ENCODE data around the gene AMDHD2.
"Not testable (repeated sequence)": the region's sequence is repeated elsewhere in the genome, so short reads cannot be mapped to it uniquely, and the experiment has no call there.

Gene AMDHD2, protein sequence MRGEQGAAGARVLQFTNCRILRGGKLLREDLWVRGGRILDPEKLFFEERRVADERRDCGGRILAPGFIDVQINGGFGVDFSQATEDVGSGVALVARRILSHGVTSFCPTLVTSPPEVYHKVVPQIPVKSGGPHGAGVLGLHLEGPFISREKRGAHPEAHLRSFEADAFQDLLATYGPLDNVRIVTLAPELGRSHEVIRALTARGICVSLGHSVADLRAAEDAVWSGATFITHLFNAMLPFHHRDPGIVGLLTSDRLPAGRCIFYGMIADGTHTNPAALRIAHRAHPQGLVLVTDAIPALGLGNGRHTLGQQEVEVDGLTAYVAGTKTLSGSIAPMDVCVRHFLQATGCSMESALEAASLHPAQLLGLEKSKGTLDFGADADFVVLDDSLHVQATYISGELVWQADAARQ

DNA sequence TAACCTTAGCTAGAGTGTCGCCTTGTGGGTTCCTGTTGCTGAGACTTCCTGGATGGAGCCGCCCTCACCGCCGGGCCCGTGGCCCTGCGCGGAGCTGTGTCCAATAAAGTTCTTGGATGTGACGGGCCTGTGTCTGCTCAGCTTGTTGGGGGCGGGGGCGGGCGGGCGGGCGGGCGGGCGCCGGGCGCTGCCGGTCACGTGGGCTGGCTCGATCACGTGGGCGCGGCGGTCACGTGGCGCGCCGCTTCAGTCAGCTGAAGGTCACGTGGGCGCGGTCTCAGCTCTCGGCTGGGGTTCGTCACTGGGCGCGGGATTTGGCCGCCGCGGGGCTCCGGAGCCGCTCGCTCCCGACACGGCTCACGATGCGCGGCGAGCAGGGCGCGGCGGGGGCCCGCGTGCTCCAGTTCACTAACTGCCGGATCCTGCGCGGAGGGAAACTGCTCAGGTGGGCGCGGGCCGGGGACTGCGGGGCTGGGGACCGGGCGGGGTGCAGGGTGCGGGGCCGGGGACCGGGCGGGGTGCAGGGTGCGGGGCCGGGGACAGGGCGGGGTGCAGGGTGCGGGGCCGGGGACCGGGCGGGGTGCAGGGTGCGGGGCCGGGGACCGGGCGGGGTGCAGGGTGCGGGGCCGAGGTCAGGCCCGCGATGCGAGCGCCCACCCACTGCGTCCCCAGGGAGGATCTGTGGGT is at the start of gene AMDHD2:
Gene AMDHD2 (plus strand): TSS at position 275 of the 687 bp plus-strand sequence. CDS start 88 bp downstream, at position 363.
- peak; percentile 96 for DNase-seq (ENCODE audit: low spot score)

DNA sequence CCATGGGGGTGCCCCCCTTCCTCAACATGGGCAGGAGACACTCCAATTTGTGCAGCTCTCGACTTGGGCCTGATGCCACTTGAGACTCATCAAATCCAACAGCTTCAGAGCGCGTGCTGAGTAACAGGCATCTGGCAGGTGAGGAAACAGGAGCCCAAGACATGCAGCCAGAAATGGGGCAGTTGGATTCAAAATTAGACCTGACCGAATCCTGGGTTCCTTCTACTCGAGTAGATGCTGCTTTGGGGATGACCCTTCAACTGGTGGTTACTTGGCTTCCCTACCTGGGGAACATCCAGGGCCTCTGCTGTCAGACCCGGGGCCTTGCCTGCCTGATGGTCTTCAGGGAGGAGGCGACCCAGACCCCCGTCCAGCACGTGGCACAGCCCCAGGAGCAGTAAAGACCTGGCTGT is 49.6 kb upstream of the AMDHD2 start:
- no peak for DNase-seq (ENCODE audit: low spot score)

DNA sequence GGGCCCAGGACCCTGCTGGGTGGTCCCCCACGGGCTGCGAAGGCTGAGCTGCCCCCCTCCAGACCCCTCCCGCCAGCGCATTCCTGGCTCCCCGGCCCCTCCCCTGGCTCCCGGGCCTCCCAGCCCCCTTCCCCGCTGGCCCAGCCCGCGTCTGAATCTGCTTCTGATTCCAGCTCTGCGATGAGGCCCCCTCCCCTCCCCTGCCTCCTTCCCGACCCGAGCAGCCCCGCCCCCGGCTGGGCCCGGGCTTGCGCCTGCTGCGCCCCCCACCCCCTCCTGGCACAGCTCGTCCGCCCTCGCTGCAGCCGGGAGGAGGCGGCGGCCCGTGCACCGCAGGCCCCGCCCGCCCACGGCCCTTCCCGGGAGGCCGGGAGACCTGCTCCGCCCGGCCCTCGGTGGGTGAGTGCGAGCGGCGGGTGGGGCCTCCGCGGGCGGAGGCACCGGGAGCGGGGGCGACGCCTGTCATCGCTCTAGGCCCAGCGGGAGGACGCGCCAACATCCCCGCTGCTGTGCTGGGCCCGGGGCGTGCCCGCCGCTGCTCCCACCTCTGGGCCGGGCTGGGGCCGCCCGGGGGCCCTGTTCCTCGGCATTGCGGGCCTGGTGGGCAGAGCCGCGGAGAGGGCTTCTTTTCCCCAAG is 49.0 kb upstream of the AMDHD2 start, which contains the start of gene NTN3:
Gene NTN3 (plus strand): TSS at position 282 of the 637 bp plus-strand sequence. CDS start 405 bp downstream, outside the sequence.
- peak; percentile 68 for DNase-seq (ENCODE audit: low spot score)

DNA sequence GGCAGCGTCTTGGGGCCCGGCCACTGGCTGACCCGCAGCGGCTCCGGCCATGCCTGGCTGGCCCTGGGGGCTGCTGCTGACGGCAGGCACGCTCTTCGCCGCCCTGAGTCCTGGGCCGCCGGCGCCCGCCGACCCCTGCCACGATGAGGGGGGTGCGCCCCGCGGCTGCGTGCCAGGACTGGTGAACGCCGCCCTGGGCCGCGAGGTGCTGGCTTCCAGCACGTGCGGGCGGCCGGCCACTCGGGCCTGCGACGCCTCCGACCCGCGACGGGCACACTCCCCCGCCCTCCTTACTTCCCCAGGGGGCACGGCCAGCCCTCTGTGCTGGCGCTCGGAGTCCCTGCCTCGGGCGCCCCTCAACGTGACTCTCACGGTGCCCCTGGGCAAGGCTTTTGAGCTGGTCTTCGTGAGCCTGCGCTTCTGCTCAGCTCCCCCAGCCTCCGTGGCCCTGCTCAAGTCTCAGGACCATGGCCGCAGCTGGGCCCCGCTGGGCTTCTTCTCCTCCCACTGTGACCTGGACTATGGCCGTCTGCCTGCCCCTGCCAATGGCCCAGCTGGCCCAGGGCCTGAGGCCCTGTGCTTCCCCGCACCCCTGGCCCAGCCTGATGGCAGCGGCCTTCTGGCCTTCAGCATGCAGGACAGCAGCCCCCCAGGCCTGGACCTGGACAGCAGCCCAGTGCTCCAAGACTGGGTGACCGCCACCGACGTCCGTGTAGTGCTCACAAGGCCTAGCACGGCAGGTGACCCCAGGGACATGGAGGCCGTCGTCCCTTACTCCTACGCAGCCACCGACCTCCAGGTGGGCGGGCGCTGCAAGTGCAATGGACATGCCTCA is 48.3 kb upstream of the AMDHD2 start:
- no peak for DNase-seq (ENCODE audit: low spot score)

DNA sequence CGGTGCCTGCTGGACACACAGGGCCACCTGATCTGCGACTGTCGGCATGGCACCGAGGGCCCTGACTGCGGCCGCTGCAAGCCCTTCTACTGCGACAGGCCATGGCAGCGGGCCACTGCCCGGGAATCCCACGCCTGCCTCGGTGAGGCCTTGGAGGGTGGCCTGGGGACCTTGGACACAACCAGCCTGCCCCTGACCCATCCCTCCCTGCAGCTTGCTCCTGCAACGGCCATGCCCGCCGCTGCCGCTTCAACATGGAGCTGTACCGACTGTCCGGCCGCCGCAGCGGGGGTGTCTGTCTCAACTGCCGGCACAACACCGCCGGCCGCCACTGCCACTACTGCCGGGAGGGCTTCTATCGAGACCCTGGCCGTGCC is 47.7 kb upstream of the AMDHD2 start:
- no peak for DNase-seq (ENCODE audit: low spot score)

DNA sequence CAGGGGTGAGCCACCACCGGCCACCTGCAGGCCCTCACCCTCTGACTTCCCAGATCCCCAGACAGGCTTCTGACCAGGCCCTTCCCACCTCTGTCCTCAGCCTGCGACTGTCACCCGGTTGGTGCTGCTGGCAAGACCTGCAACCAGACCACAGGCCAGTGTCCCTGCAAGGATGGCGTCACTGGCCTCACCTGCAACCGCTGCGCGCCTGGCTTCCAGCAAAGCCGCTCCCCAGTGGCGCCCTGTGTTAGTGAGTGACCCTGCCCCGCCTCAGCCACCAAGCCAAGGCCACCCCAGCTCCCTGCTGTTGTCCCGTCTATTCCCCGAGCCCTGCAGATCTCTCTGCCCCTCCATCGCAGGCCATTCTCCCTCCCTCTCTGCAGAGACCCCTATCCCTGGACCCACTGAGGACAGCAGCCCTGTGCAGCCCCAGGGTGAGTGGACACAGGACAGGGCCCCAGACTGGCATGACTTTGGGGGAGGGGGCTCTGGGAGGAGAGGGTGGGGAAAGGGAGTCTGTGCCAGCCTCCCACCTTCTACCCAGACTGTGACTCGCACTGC is 47.2 kb upstream of the AMDHD2 start:
- DNase-seq (ENCODE audit: low spot score), result no peak

DNA sequence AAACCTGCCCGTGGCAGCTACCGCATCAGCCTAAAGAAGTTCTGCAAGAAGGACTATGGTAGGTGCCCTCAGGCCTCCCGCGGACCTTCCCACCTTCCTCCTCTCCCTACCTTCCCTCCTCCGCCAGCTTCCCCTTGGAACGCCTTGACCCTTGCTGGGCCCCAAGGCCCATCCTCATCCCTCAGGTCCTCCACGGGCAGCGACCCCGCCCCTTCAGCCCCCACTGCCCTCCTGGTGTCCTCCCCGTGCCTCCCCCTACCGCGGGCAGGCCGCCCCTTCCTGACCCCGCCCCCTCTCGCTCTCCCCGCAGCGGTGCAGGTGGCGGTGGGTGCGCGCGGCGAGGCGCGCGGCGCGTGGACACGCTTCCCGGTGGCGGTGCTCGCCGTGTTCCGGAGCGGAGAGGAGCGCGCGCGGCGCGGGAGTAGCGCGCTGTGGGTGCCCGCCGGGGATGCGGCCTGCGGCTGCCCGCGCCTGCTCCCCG is 46.7 kb upstream of the AMDHD2 start:
- DNase-seq (ENCODE audit: low spot score), result no peak

DNA sequence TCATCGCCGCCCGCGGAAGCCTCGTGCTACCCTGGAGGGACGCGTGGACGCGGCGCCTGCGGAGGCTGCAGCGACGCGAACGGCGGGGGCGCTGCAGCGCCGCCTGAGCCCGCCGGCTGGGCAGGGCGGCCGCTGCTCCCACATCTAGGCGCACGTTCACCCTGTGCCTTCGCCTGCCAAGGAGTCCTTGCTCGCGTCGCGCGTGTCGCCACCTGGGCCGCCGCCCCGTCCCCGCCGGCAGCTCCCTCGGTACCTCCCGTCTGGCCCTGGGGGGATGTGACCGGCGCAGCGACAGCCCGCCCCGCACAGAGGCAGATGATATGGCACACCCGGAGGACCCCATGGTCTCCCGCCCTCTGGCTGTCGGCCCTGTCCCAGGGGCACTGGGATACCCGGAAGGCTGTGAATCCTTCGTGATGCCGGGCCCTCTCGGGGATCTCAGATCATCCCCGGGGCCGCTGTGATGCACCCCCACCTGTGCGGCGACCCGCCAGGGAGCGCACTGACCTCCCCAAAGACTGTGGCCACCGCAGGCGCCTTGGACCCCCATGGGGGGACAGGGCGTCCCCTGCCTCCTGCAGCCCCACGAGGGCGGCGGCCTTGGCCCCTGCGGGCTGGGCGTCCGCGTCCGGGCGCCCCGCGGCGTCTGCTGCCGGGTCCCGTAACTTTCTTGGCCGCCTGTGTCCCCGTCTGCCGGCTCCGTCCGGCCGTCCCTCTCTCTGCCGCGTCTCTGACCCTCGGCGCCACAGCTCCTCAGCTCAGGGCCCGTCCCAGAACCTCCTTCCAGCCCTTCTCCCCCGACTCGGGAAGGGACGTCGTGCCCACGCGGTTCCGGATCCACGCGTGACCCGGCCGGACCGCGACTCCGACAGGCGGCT is 45.9 kb upstream of the AMDHD2 start:
- DNase-seq (ENCODE audit: low spot score), result peak; percentile 83

DNA sequence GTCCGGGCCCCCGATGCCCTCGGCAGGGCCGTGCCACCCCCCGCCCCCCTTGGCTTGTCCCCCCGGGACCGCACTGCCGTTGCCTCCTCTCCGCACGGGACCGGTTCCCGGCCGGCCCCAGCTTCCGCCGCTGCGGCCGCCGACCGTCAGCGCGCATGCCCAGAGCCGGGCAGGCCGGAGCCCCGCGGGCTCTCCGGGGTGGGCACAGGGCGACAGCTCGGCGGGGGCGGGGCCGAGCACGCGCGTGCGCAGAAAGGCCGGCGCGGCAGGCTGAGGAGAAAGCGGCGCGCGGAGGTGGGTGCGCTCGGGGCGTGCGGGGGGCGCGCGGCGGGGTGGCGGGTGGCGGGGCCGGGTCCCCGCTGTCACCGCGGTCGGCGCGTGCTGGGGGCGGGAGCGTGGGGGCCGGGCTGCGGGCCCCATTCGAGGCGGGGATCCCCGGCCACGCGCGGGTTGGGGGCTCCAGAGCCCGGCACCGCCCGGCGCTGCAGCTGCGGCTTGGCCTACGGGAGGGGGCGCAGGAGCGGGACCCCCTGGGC is 45.2 kb upstream of the AMDHD2 start, which contains the start of gene TBC1D24:
Gene TBC1D24 (plus strand): TSS at position 251 of the 536 bp plus-strand sequence. CDS start 21,022 bp downstream, outside the sequence.
- peak; percentile 100 for DNase-seq (ENCODE audit: low spot score)

DNA sequence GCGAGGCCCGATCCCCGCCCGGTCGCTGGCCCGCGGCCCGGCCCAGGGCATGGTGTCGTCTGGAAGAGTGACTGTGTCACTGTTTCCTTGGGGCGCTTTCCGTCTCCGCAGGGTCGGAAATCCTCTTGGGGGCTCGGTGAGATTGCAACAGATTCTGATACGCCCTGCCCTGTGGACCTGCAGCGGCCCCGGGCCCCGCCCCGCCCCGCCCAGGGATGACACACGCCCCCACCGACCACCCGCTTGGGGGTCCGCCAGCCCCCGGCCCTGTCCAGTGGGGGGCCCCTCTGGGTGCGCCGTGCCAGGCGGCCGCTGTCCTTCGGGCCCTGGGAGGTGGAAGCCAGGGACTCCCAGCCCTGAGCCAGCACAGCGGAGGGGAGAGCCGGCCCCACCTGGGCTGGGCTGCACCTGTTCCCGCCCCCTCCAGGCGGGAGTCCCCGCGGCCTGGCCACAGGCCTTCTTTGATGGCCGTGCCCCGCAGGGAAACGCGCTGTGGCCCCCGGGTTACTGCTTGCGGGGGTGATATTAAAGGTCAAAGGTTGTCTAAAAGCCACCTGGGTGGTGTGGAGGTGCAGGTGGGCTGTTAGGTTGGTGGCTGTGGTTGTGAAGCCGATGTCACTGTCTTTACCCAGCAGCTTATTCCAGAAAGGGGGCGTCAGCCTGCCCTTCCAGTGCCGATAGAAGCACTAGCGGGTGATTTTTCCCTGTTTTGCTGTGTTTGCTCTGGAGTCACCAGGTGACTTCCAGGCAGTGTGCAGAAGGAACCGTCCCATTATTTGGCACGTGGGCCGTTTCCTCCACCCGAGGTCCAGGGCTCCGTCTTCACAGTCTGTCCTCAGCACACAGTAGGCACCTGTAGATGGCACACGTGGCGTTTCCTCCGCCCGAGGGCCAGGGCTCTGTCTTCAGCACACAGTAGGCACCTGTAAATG is 44.5 kb upstream of the AMDHD2 start:
- no peak for DNase-seq (ENCODE audit: low spot score)

DNA sequence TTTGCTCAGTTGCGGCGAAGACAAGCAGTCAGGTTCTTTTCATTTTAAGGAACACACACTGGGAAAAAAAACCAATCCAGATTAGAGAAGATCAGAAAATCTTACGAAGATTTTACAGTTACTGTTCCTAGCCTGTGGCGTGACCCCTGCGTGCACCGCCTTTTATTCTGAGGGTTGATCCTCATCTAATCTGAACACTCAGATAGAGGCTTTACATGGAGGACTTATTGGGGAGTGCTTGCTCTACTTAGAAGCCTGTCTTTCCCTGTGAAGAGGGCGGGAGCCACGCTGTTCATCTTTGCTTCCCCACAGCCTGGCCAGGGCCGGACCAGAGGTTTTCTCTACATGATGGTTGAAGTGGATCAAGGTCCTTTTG is 43.8 kb upstream of the AMDHD2 start:
- DNase-seq (ENCODE audit: low spot score), result no peak

DNA sequence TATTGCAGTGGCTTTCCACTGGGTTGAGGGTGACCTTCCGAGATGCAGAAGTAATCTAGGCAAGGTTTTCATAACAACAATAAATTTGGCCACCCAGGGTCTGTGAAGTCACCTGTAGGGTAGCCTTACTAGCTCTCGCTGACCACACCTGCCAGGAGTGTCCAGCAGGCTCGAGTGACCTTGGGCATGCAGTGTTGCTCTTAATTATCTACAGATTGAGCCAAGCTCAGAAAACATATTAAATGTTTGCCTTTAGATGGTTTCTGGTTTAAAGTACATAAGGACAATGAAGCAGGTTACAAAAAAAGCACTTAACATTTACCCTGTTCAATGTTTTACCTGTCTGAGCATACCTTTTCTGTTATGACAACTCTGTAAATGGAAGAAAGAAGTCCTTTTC is 43.4 kb upstream of the AMDHD2 start:
- no peak for DNase-seq (ENCODE audit: low spot score)

DNA sequence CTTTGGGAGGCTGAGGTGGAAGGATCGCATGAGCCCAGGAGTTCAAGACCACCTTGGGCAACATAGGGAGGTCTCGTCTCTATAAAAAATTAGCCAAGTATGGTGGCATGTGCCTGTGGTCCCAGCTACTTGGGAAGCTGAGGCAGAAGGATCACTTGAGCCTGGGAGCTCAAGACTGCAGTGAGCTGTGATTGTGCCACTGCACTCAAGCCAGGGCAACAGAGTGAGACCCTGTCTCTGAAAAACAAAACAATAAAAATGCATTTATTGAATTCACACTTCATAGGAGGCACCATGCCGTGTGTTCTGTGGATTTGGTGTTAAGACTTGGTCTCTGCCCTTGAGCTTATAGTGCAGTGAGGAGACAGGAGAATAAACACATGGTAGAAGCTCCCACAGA is 42.8 kb upstream of the AMDHD2 start:
- DNase-seq (ENCODE audit: low spot score), result no peak

DNA sequence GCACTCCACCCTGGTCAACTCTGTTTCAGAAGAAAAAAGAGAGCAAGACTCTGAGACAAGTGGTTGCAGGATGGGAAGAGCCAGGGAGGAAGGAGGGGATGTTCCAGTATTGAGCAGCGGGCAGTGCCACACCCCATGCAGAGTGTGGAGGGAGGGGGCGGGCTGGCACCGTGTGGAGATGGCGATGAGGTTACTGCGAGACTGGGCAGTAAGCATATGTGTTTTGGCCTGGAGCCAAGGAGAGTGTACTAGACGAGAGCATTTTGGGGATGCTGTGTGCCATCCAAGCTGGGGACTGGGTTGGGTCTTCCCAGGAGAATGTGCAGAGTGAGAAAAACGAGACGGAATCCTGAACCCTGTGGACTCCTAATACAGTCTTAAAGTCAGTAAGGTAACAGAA is 41.9 kb upstream of the AMDHD2 start:
- no peak for DNase-seq (ENCODE audit: low spot score)

DNA sequence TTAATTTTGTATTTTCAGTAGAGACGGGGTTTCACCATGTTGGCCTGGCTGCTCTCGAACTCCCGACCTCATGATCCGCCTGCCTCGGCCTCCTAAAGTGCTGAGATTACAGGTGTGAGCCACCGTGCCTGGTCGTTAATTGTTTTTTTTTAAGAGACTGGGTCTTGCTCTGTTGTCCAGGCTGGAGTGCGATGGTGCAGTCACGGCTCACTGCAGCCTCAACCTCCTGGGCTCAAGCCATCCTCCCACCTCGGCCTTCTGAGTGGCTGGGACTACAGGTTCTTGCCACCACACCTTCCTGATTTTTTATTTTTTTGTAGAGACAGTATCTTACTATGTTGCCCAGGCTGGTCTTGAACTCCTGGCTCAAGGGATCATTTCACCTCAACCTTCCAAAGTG is 40.2 kb upstream of the AMDHD2 start:
- DNase-seq (ENCODE audit: low spot score), result not testable (repeated sequence)

DNA sequence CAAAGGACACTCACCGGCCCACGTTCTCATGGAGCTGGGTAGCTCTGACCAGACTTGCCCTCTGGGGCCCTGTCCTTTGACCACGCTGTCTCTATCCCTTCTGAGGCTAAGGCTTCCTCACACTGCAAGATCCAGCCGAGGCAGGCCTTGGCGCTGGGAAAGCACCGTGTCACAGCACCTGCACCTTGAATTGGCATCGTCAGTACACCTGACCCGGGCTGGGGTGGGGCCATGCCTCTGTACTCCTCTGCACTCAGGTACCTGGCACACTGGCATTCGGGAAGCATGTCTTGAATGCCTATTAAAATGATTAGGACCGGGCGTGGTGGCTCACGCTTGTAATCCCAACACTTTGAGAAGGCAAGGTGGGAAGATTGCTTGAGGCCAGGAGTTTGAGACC is 39.2 kb upstream of the AMDHD2 start:
- no peak for DNase-seq (ENCODE audit: low spot score)

DNA sequence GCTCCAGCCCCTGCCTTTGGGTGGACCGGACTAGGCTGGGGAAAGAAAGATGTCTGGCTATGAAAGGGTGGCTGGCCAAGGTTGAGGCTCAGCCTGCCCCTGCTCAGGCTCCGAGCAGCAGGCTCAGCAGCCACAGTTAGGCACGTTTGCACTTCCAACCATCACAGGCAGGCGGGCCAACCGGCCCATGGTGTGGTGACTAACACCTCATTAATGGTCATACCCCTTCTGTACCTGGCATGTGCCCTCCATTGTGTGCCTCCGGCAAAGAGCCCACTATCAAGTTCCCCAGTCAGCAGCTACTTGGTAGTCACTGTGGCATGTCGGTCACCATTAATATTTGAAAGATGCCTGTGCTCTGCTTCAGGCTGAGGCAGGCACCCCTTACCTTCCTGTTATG is 38.5 kb upstream of the AMDHD2 start:
- DNase-seq (ENCODE audit: low spot score), result no peak

DNA sequence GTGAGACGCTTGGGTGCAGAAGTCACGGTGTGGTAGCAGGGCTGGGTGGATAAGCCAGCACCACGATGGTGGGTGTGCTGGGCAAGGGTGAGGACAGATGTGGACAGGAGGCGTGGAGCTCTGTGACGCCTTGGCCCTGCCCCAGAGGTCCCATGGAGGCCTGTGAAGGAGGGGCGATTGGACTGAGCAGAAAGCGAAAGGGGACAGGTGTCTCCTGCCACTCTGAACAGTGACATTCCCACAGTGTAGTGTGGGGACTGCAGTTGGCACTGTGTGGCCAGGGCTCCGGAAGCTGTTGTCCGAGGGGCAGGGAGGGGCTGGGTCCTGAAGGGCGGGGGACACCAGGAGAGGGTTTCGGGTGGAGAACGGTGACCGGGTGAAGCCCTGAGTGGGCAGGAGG is 37.9 kb upstream of the AMDHD2 start:
- DNase-seq (ENCODE audit: low spot score), result no peak
